ENCODE data around the gene PDZRN3.
"Not testable (repeated sequence)": the region's sequence is repeated elsewhere in the genome, so short reads cannot be mapped to it uniquely, and the experiment has no call there.

Gene PDZRN3

GRCh38 chr3:73484656-73485248, 140.0 kb downstream of the PDZRN3 start:
- DNase-seq: no peak

DNA sequence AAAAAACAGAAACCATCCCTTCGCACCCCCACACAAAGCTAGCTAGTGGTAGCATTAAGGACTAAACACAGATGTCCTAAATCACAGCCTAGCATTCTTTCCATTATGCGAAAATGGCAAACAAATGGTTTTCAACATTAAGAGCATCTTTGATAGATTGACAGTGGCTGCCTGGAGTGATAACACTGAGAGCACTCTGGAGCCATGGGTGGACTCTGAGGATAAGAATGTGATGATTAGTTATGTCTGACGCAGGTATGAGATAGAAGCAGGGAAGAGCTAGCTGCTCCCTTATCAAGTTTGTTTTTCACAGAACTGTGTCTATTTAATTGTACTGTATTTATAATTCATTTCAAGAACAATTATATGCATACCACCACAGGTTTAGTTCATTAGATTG, 142.9 kb downstream of the PDZRN3 start:
- no peak for DNase-seq

DNA sequence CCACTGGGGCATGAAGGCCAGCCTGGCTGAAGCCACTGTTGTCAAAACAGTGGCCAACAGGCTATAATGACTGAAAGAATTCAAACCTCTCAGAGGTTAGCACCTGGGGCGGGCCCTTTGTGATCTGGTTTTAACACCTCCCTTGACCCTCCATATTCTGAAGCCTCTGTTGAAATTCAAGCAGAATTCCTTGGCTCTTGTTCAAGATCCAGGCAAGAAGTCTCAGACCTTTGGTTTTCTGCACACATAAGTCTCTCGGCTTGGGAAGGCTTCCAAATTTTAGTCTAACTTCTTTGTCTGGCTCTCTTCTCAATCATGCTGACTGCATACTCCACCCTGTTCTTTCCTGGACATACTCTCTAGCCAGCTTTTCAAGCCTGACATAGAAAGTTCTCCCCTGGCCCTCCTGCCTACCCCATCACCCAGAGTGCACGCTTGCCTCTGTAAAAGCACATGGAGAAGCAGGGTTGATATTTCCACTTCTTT, 144.5 kb downstream of the PDZRN3 start:
- no peak for DNase-seq

DNA sequence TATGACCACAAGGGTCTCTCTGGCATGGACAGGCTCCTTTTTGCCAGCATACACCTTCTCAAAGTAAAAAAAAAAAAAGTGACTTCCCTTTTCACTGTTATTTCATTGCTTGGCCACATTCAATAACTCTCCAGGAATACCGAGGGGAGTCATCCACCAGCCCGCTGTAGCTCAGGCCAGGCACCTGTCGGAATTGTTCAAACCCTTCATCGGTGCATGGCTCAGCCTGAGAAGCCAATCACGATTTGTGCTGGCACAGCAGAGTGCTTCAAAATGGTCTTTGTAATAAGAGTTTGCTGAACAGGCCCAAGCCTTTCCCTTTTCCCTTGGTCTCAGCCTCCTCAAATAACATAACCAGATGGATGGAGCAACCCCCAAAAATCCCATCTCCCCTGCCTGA, 145.4 kb downstream of the PDZRN3 start:
- DNase-seq: no peak

GRCh38 chr3:73478858-73479257, 145.9 kb downstream of the PDZRN3 start:
- no peak for DNase-seq

- DNase-seq: no peak
Observed at GRCh38 chr3:73475717-73476116, 149.0 kb downstream of the PDZRN3 start.

DNA sequence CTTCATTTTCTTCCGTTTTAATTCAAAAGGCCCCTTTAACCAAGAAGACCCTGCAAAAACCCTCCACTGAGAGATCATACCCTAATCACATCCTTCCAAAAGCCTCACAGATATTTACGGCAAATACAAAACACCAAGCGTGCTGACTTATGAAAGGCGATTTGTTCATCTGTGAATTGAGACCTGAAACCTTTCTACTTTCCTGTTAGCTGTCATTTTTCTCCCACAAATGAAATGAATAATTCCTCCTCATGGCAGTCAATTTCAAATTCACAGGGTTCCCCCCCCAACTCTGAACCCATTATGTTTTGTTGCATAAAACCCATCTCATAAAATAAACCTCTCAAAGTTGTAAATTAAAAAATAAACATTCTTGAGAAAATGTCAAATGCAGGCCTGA, 149.6 kb downstream of the PDZRN3 start:
- DNase-seq: no peak

DNA sequence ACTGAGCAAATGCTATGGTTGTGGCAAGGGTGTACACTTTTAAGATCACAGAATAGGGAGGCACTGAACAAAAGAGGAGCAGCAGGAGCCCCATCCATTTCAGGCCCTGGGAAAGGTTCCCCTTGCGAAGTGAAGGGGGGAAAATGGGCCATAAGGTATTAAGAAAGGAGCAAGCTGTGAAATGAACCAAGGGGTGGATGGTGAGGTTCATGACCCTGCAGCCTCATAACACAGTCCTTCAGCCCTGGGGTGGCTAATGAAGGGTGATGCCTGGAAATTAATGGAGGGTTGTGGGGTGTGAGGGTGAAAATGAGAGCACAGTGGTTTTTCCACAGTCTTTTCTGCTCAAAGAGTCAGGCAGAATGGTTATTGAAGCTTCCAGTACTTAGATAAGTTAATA, 150.1 kb downstream of the PDZRN3 start:
- no peak for DNase-seq

GRCh38 chr3:73473898-73474416, 150.8 kb downstream of the PDZRN3 start:
- no peak for DNase-seq

- DNase-seq: no peak
Observed at GRCh38 chr3:73473181-73473897, 151.4 kb downstream of the PDZRN3 start.

DNA sequence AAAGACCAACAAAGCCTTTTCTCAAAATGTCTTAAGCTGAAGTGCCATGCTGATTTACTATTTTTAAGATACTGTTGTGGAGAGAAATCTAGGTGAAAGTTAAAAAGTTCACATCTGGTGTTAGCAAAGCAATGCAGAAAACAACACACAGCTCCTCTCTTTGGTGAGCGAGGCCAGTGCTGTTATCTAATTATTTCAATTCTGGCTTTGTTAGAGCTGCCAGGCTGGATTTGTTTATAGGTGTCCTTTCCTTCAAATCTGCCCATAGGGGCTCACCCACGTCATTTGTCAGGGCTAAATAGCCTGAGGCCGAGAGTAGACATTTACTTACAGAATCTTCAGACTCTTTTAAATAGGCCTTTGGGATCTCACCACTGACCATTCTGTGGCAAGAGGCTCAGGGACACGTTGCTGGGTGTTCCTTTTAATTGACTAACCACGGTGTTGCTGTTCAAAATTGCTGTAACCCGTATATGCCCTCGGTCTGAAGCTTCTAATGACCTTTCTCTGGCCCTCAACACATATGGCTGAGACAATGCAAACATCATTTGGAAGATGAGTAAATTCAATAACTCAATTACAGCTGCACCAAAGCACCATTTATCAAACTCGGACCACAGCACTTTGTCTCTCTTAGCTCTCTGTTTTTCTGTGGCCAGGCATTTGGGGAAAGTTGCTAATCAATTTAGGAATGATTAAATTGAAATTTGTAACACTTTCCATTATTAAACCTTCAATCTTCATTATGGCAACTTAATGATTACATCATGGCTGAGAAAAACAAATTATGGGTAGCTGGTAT, 152.6 kb downstream of the PDZRN3 start:
- no peak for DNase-seq

GRCh38 chr3:73470860-73471259, 153.9 kb downstream of the PDZRN3 start:
- no peak for DNase-seq

DNA sequence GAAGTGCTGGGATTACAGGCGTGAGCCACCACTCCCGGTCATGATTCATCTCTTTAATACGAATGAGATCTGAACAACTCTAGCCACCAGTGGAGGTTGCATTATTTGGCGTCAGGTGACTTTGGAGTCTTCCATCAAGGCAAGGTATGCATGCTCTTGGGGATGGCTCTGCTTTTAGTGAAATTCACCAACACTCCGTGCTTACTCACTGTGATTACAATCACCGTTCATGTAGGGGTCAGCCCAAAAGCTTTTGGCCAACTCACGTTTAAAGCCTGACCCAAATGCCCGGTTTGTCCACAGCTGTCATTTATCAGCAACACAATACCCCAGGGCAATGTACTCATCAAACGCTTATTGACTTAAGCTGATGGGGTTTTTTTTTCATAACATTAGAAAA, 155.4 kb downstream of the PDZRN3 start:
- DNase-seq: no peak

DNA sequence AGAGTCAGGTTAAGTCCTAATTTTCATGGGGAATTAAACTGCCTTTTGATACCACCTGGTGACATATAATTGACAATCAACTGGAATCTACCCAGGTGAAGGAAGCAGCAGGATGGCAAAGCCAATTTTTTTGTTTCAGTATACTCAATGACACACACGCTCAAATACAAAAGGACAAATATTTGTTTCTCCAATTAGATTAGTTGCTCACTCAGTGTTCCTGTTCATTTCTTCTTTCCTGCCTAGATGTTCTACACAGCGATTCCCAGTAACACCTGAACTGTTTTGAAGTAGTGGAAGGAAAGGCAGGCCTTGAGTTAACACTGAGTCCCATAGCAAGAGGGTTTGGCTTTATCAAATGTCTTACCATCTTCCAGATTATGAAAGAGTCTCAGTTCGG, 157.5 kb downstream of the PDZRN3 start:
- DNase-seq: no peak

GRCh38 chr3:73465926-73466325, 158.8 kb downstream of the PDZRN3 start:
- no peak for DNase-seq

DNA sequence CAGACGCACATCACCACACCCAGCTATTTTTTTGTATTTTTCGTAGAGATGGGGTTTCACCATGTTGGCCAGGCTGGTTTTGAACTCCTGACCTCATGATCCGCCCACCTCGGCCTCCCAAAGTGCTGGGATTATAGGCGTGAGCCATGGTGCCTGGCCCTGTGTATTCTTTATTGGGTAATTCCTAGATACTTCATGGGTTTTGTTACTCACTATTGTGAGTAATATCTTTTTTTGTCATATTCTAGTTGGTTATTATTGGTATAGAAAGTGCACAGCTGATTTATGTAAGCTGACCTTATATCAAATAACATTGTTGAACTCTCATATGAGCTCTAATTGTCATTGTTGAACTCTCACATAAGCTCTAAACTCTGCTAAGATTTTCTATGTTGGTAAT, 160.6 kb downstream of the PDZRN3 start:
- DNase-seq: not testable (repeated sequence)

- DNase-seq: no peak
Observed at GRCh38 chr3:73461547-73461946, 163.2 kb downstream of the PDZRN3 start.

DNA sequence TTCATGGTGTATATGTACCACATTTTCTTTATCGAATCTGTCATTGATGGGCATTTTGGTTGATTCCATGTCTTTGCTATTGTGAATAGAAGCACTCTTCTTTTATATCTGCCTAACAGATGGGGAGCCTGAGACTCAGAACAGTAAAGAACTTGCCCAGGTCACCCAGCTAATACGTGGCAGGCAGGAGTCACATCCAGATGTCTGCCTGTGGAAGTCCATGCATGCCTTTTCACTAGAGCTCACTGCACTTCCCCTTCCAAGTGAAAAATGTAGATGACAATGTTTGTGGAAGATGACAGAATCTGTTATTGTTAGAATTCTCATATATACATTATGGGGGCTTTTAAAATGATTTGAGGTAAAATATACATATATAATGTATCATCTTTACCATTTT, 165.0 kb downstream of the PDZRN3 start:
- no peak for DNase-seq

DNA sequence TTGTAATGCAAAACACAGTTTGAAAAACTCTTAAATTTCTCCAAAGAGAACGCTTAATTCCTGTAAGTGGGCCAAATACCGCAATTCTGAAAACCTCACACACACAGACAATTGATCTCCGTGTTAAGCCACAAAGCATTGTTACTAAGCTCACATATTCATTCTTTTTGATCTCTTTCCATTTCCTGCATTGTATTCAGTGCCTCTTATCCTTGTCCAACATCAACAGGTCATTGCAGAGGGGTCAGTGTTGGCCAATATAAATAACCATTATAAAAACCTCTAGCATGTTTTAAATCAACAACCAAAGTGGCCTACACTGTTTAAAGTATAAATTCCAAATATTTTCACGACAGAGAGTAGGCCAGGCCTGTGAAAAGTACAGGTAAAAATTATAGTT, 171.1 kb downstream of the PDZRN3 start:
- no peak for DNase-seq

DNA sequence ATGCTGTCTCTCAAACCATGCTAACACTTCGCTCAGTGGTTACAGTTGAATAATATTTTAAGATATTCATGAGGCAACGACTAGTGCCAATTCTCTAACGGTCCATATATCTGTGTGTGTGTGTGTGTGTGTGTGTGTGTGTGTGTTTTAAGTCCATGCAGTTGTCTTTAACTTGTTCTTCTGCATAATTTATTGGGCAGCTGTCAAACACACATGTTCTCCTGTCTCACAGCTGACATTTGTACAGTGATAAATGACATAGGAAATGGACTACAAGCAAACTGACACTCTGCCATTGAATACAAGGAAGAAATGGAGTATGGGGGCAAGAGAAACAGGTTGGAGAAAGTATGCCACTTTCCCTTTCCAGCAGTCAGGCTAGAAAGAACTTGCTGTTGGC, 172.0 kb downstream of the PDZRN3 start:
- DNase-seq: no peak

- DNase-seq: no peak
Observed at GRCh38 chr3:73451301-73451944, 173.3 kb downstream of the PDZRN3 start.

GRCh38 chr3:73449774-73450173, 175.0 kb downstream of the PDZRN3 start:
- DNase-seq: no peak

DNA sequence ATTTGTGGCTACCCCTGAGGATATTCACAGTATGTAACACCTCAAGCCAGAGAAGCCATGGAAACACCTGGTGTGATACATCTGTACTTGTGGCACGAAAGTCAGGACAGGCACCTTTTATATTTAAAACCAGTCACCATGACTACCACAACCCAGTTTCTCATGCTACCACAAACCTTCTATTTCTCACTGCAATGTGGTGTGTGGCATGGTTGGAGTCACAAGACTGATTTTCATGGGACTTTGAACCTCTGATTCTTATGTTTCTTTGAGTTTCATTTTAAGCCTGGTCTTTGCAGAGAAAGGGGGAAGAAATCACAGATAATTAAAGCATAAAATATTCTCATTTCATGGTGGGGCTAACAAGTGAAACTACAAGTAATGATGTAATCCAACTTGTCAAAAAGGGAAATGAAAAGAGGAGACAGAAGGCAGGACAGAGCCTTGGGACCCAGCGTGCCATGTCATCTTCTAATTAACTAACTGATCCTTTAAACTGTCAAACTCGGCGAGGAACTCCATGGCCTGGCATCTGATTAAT, 175.9 kb downstream of the PDZRN3 start:
- DNase-seq: no peak
